ENCODE data around the gene TMEM37.

Gene TMEM37

GRCh38 chr2:119416299-119416923 lies 15.2 kb upstream of the TMEM37 start:
- intact Hi-C loops (cut with DNase I), result no loop called here
- DNase-seq, result no peak

GRCh38 chr2:119417908-119418307 lies 13.7 kb upstream of the TMEM37 start:
- DNase-seq, result no peak

GRCh38 chr2:119419065-119419464 lies 12.6 kb upstream of the TMEM37 start:
- intact Hi-C loops (cut with DNase I), result no loop called here

More at GRCh38 chr2:119417908-119418307, 13.7 kb upstream of the TMEM37 start:
- intact Hi-C loops (cut with DNase I), result no loop called here

GRCh38 chr2:119419803-119420508 lies 11.7 kb upstream of the TMEM37 start:
- DNase-seq, result no peak
- intact Hi-C loops (cut with DNase I), result no loop called here

More at GRCh38 chr2:119419065-119419464, 12.6 kb upstream of the TMEM37 start:
- DNase-seq, result no peak

GRCh38 chr2:119421304-119421703 lies 10.3 kb upstream of the TMEM37 start:
- intact Hi-C loops (cut with DNase I), result no loop called here
- DNase-seq, result no peak

- intact Hi-C loops (cut with DNase I), result no loop called here
- DNase-seq, result no peak
Observed at GRCh38 chr2:119421741-119422140, 9.9 kb upstream of the TMEM37 start.

GRCh38 chr2:119422360-119423107 lies 9.1 kb upstream of the TMEM37 start:
- DNase-seq, result no peak
- intact Hi-C loops (cut with DNase I), result no loop called here

- intact Hi-C loops (cut with DNase I), result no loop called here
- DNase-seq, result no peak
Observed at GRCh38 chr2:119423108-119423444, 8.6 kb upstream of the TMEM37 start.

- no peak for DNase-seq
- intact Hi-C loops (cut with DNase I), result no loop called here
Observed at GRCh38 chr2:119423811-119424210, 7.8 kb upstream of the TMEM37 start.

GRCh38 chr2:119424284-119425118 lies 7.2 kb upstream of the TMEM37 start:
- no peak for DNase-seq
- intact Hi-C loops (cut with DNase I), result no loop called here

- intact Hi-C loops (cut with DNase I), result no loop called here
- DNase-seq, result no peak
Observed at GRCh38 chr2:119425119-119425405, 6.6 kb upstream of the TMEM37 start.

GRCh38 chr2:119425620-119426395 lies 5.8 kb upstream of the TMEM37 start:
- DNase-seq, result no peak
- intact Hi-C loops (cut with DNase I), result no loop called here

- DNase-seq, result no peak
- intact Hi-C loops (cut with DNase I), result no loop called here
Observed at GRCh38 chr2:119426396-119426675, 5.3 kb upstream of the TMEM37 start.

GRCh38 chr2:119426801-119427395 lies 4.8 kb upstream of the TMEM37 start:
- DNase-seq, result no peak
- intact Hi-C loops (cut with DNase I), result no loop called here

GRCh38 chr2:119427756-119428155 lies 3.9 kb upstream of the TMEM37 start:
- DNase-seq, result no peak
- intact Hi-C loops (cut with DNase I), result no loop called here

- DNase-seq, result no peak
- intact Hi-C loops (cut with DNase I), result no loop called here
Observed at GRCh38 chr2:119428488-119429224, 3.0 kb upstream of the TMEM37 start.

GRCh38 chr2:119429225-119429981 lies 2.3 kb upstream of the TMEM37 start:
- no peak for DNase-seq
- intact Hi-C loops (cut with DNase I), result no loop called here

GRCh38 chr2:119430023-119430498 lies 1.6 kb upstream of the TMEM37 start:
- intact Hi-C loops (cut with DNase I), result no loop called here
- peak in 1 of 10 donors; percentile 55 for DNase-seq

Measured in posterior cingulate gyrus (tissue), 11 donors.